T-cell (primary cell): ENCODE measurements around the gene SLC5A5. TPM values are rescaled to one million over a fixed set of nuclear protein-coding genes. Genes with fewer than 3 reads are reported as not detected.

Experiments
- ATAC-seq, 4 experiments: fragments of 200-7000 bp in 3 of 4; fragments of 150-1000 bp in 1 of 4; cut with Tn5 transposase; replicated peaks in 1 of 4; 1 replicate in 3 of 4; 2 replicates in 1 of 4; pipeline ENCODE4 v1.10.0; 2021; ENCODE audit warnings: moderate library complexity in 3 of 4, mild to moderate bottlenecking in 2 of 4, moderate number of reproducible peaks in 1 of 4
- CTCF ChIA-PET, 2 donors: fragments of 300-600 bp; sonication (Branson Sonifier 250); formaldehyde crosslinking; loops; one replicate each; lab custom pipeline; 2022; ENCODE audit warnings: antibody characterized with exemption in 2 of 2; lab: Charles Lee
- POLR2A ChIA-PET, 2 donors: fragments of 300-600 bp; sonication (Branson Sonifier 250); formaldehyde crosslinking; loops; one replicate each; lab custom pipeline; 2022; ENCODE audit warnings: antibody characterized with exemption in 2 of 2; lab: Charles Lee
- DNase-seq, 35 experiments: peaks; one replicate each; pipeline versions ENCODE4 v3.0.0 to v3.0.0-alpha.2; 2013 to 2023
- H3K27ac ChIP-seq: one replicate; pipeline ENCODE4 v1.5.1; 2013; ENCODE audit warnings: low read length
- H3K27me3 ChIP-seq, 2 experiments: replicated peaks in 1 of 2; 1 replicate in 1 of 2; 2 replicates in 1 of 2; pipeline versions ENCODE4 v1.6.1 to v1.7.0; 2013; ENCODE audit warnings: low read length in 1 of 2, mixed read lengths in 1 of 2; ENCODE audit not compliant: control insufficient read depth in 2 of 2, insufficient read depth in 2 of 2; ENCODE audit errors: extremely low read depth in 1 of 2
- H3K36me3 ChIP-seq, 2 donors: 1 replicate in 1 of 2; 2 replicates in 1 of 2; pipeline versions ENCODE4 v1.6.1 to v1.7.0; 2013; ENCODE audit warnings: low read length in 1 of 2; ENCODE audit not compliant: control insufficient read depth in 2 of 2, insufficient read depth in 1 of 2; ENCODE audit errors: extremely low read depth in 1 of 2
- H3K4me1 ChIP-seq, 2 experiments: 1 replicate in 1 of 2; 2 replicates in 1 of 2; pipeline versions ENCODE4 v1.6.1 to v1.7.0; 2013; ENCODE audit warnings: low read length in 2 of 2, mixed read lengths in 1 of 2; ENCODE audit not compliant: insufficient read depth in 2 of 2, control insufficient read depth in 1 of 2; ENCODE audit errors: extremely low read depth in 1 of 2
- H3K4me3 ChIP-seq, 2 donors: 1 replicate in 1 of 2; 2 replicates in 1 of 2; pipeline versions ENCODE4 v1.5.1 to v1.7.0; 2013; ENCODE audit warnings: mild to moderate bottlenecking in 2 of 2, low read length in 1 of 2, moderate library complexity in 1 of 2; ENCODE audit not compliant: control insufficient read depth in 1 of 2; ENCODE audit errors: extremely low read depth in 1 of 2
- H3K9me3 ChIP-seq: 2 replicates; pipeline ENCODE4 v1.7.0; 2013
- H3K27ac Mint-ChIP-seq, 2 donors: one replicate each; pipeline ENCODE4 v1.8.0; 2020 to 2021; ENCODE audit warnings: mild to moderate bottlenecking in 2 of 2, mixed read lengths in 2 of 2
- H3K27me3 Mint-ChIP-seq, 2 donors: one replicate each; pipeline ENCODE4 v1.8.0; 2021 to 2022; ENCODE audit warnings: mixed read lengths in 2 of 2
- H3K36me3 Mint-ChIP-seq: one replicate; pipeline ENCODE4 v1.8.0; 2021; ENCODE audit warnings: mixed read lengths
- H3K4me1 Mint-ChIP-seq, 3 donors: one replicate each; pipeline ENCODE4 v1.8.0; 2020 to 2022; ENCODE audit warnings: mixed read lengths in 3 of 3, mild to moderate bottlenecking in 1 of 3
- H3K4me3 Mint-ChIP-seq, 3 donors: one replicate each; pipeline ENCODE4 v1.8.0; 2020 to 2022; ENCODE audit warnings: mild to moderate bottlenecking in 3 of 3, mixed read lengths in 3 of 3, moderate library complexity in 3 of 3
- H3K9me3 Mint-ChIP-seq, 3 donors: one replicate each; pipeline ENCODE4 v1.8.0; 2020 to 2022; ENCODE audit warnings: mixed read lengths in 3 of 3
- WGBS: methylation state at CpG from one replicate; pipeline ENCODE4 v1.1.5; 2013; ENCODE audit warnings: missing lambda C conversion rate; ENCODE audit not compliant: insufficient coverage; 5-methylcytosine and 5-hydroxymethylcytosine counted together
- total RNA-seq, 35 experiments: library from RNA in 6 of 35; stranded (reverse) in 6 of 35; fragments of 120-200 nt in 1 of 35; gene quantifications; one replicate each; pipeline versions ENCODE4 v1.2.1 to v1.2.4 and lab custom pipeline; 2013 to 2026

SLC5A5 gene
- total RNA-seq, 5 donors from 2014 or later (not counting 1 experiment from before 2014, with no cell fraction given), result 2.1 to 5.7 (median 3.5) TPM

DNA sequence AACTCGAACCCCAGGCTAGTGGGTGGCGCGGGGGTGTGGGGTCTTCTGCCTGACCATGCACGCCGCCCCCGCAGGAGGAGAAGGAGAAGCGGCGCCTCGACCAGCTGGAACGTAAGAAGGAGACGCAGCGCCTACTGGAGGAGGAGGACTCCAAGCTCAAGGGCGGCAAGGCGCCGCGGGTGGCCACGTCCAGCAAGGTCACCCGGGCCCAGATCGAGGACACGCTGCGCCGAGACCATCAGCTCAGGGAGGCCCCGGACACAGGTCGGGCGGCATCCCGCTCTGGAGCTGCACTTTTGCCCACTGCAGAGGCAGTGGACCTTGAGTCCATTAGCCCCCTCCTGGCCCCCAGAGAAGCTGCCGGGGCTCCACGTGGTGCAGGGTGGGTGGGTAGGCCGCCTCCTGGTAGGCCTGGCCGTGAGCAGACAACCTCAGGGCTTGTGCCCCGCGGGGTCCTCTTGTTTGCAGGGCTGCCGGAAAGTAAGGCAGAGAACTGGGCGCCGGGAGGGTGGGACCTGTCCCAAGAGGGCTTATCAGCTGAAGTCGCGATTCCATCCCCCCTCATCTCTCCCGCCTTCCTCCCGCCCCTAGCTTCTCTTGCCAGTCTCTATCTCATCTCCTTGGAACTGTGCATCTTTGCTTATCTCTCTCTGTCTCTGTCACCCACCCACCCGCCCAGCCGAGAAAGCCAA is 71.0 kb downstream of the SLC5A5 start:
- DNase-seq, result no peak
- no peaks in the 10 kb centered on the region for H3K9me3 ChIP-seq

GRCh38 chr19:17943274-17944221 is 71.8 kb downstream of the SLC5A5 start:
- Histone ChIP-seq H3K9me3 (no peaks in the 10 kb centered on the region), H3K36me3 (peaks cover 0 to 18% of the 10 kb centered on the region in 2 donors), H3K4me3 (no peak overlapping the region), H3K27me3 (peaks cover 0 to under 1% of the 10 kb centered on the region in 2 experiments), H3K27ac (no peak overlapping the region), H3K4me1 (peaks cover 0 to 16% of the 10 kb centered on the region in 2 experiments)
- H3K9me3 Mint-ChIP-seq, result no peaks in the 10 kb centered on the region
- ChIA-PET POLR2A (no interaction called here), CTCF (interaction anchor here in 1 of 2 donors (0.6 kb wide), 1 partner anchor 47 kb away, joined by 3 read pairs; no protein-coding TSS in a partner anchor)
- H3K36me3 Mint-ChIP-seq, result peaks cover 6% of the 10 kb centered on the region
- ATAC-seq, result no peak
- no peak overlapping the region for H3K27ac Mint-ChIP-seq
- peaks cover 11 to 17% (median 16%) of the 10 kb centered on the region in 3 donors for H3K4me1 Mint-ChIP-seq
- H3K4me3 Mint-ChIP-seq, result no peak overlapping the region
- WGBS, result 96% methylated on average over 24 of the region's 57 CpGs
- H3K27me3 Mint-ChIP-seq, result no peaks in the 10 kb centered on the region
- DNase-seq, result no peak

More for the DNA sequence above, 71.0 kb downstream of the SLC5A5 start:
- H3K4me1 Mint-ChIP-seq, result peaks cover 11 to 17% (median 16%) of the 10 kb centered on the region in 3 donors
- no peaks in the 10 kb centered on the region for H3K9me3 Mint-ChIP-seq
- H3K27ac Mint-ChIP-seq, result no peak overlapping the region
- Histone ChIP-seq H3K27me3 (no peaks in the 10 kb centered on the region), H3K4me1 (peaks cover 0 to 19% of the 10 kb centered on the region in 2 experiments), H3K36me3 (peaks cover 0 to 18% of the 10 kb centered on the region in 2 donors), H3K27ac (no peak overlapping the region), H3K4me3 (no peak overlapping the region)
- no peaks in the 10 kb centered on the region for H3K27me3 Mint-ChIP-seq
- no peak overlapping the region for H3K4me3 Mint-ChIP-seq
- peaks cover 6% of the 10 kb centered on the region for H3K36me3 Mint-ChIP-seq
- ATAC-seq, result no peak
- WGBS, result 94% methylated on average over 21 of the region's 41 CpGs
- ChIA-PET CTCF (interaction anchor here in 1 of 2 donors (1.1 kb wide), 1 partner anchor 53 kb away, joined by 3 read pairs; no protein-coding TSS in a partner anchor), POLR2A (no interaction called here)

- H3K4me3 ChIP-seq, result no peak overlapping the region
- DNase-seq, result no peak
- Mint-ChIP-seq H3K4me3 (no peak overlapping the region), H3K27me3 (peaks cover 2% of the 10 kb centered on the region in 2 donors), H3K9me3 (no peaks in the 10 kb centered on the region), H3K4me1 (peaks cover 17 to 24% (median 21%) of the 10 kb centered on the region in 3 donors), H3K36me3 (peaks cover 6% of the 10 kb centered on the region), H3K27ac (no peak overlapping the region)
- no peaks in the 10 kb centered on the region for H3K9me3 ChIP-seq
- H3K27me3 ChIP-seq, result peaks cover 0 to 9% of the 10 kb centered on the region in 2 experiments
- POLR2A ChIA-PET, result interaction anchor here in 1 of 2 donors (0.5 kb wide), 1 partner anchor 434 kb away, joined by 8 read pairs; no protein-coding TSS in a partner anchor
- CTCF ChIA-PET, result no interaction called here
- peaks cover 0 to 23% of the 10 kb centered on the region in 2 experiments for H3K4me1 ChIP-seq
- WGBS, result 94% methylated on average over 3 of the region's 4 CpGs
- H3K27ac ChIP-seq, result no peak overlapping the region
- peaks cover 0 to 16% of the 10 kb centered on the region in 2 donors for H3K36me3 ChIP-seq
- ATAC-seq, result no peak
These were observed 72.6 kb downstream of the SLC5A5 start for GRCh38 chr19:17944301-17944700.

Other genes starting within 250 kb of the SLC5A5 start
- gene UNC13A, start 183.6 kb upstream of the SLC5A5 start, total RNA-seq, result under 1 TPM in 4 of 5 donors, not detected in 1; 0.07 to 0.18 (median 0.13) TPM
- 10 to 100 TPM; 32.8 to 78.5 (median 66.0) TPM for gene MAP1S, start 152.5 kb upstream of the SLC5A5 start, total RNA-seq
- gene FCHO1, start 120.5 kb upstream of the SLC5A5 start, total RNA-seq, result 100 to 1,000 TPM in 3 of 5 donors, 10 to 100 TPM in 2; 63.0 to 129 (median 118) TPM
- 1 to 10 TPM in 1 of 5 donors, under 1 TPM in 4; 0.12 to 1.2 (median 0.79) TPM for gene B3GNT3, start 76.8 kb upstream of the SLC5A5 start, total RNA-seq
- 1 to 10 TPM; 4.3 to 8.9 (median 5.4) TPM for gene INSL3, start 50.4 kb upstream of the SLC5A5 start, total RNA-seq
- 100 to 1,000 TPM; 120 to 224 (median 127) TPM for gene JAK3, start 24.0 kb upstream of the SLC5A5 start, total RNA-seq
- 1,000 to 10,000 TPM; 3,000 to 4,207 (median 4,048) TPM for gene RPL18A, start 12.0 kb upstream of the SLC5A5 start, total RNA-seq
- 10 to 100 TPM; 24.8 to 51.1 (median 41.5) TPM for gene CCDC124, start 61.1 kb downstream of the SLC5A5 start, total RNA-seq
- not detected for gene KCNN1, start 95.2 kb downstream of the SLC5A5 start, total RNA-seq
- 100 to 1,000 TPM; 163 to 195 (median 188) TPM for gene ARRDC2, start 136.2 kb downstream of the SLC5A5 start, total RNA-seq
- 10 to 100 TPM; 26.3 to 45.2 (median 39.3) TPM for gene IL12RB1, start 215.0 kb downstream of the SLC5A5 start, total RNA-seq
- gene MAST3, start 225.8 kb downstream of the SLC5A5 start, total RNA-seq, result 10 to 100 TPM; 42.0 to 60.2 (median 53.2) TPM